ENCODE measurements around the gene ZNF688.
A peak's percentile ranks its signal among the peaks of the same experiment; 100 is the strongest.
"Not testable (repeated sequence)": the region's sequence is repeated elsewhere in the genome, so short reads cannot be mapped to it uniquely, and the experiment has no call there.

ZNF688 gene

GRCh38 chr16:30532285-30533145 is 39.0 kb downstream of the ZNF688 start:
- DNase-seq = no peak

DNA sequence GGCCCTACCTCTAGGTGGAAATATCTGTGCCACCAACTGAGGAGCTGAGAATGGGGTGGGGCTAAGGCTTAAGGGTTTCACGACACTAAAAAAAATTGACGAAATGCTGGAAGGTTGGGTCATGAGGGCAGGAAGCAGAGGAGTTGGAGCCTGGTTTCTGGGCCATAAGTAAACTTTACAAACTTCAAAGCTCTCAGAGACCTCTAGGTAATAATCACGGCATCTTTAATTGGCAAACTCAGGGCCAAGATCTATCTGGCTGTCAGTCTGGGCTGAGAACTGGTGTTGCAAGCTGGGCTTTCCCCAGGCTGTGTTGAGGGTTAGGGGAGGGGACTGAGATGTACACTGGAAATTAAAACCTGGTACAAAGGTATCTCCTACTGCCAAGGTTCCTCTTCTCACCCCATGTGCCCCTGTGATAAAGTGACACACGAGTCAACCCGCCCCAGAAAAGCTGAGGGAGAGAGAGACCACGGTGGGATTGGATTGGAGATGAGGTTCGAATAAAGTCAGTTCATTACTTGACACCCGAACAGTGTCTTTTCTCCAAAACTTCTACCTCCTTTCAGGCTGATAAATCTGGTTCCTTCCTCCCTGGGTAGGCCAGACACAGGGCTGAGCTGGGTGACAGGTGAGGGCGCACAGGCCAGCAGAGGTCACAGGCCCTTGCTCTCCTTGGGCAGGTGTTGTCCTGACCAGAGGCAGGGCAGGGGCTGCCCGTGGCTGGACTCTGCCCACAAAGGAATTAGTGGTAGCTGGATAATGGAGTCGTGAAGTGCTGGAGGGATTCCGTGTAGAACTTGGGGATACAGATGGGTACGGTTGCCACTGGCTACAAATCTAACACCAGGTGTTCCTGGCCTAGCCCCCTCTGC is 41.1 kb downstream of the ZNF688 start:
- DNase-seq = no peak

DNA sequence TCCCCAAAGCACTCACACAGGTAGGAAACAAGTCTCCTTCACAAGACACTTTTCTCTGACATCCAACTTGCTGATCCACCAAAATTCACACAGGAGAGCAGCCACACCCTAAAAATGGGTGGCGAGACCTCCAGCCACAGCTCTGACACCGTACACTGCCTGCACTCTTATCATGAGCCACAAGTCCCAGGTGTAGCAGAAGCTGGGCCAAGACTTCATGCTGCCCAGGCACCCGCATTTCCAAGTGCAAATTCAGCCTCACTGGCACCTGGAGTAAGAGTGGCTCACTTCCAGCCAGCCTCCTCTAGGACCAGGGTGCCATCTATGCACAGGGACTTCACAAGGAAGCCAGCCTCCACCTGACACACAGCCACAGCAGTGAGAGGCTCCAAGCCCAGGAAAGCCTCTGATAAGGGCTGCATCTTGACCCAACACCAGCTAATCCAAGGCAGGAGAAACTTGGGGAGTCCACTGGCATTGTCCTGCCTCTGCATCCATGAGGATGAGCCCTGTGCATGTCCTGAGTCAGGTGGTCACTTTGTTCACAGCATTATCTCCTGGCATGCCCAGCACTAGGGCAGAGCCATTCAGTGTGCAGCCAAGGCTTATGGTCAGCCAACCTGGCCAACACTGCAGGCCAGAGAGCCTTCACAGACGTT is 42.6 kb downstream of the ZNF688 start:
- DNase-seq = no peak

DNA sequence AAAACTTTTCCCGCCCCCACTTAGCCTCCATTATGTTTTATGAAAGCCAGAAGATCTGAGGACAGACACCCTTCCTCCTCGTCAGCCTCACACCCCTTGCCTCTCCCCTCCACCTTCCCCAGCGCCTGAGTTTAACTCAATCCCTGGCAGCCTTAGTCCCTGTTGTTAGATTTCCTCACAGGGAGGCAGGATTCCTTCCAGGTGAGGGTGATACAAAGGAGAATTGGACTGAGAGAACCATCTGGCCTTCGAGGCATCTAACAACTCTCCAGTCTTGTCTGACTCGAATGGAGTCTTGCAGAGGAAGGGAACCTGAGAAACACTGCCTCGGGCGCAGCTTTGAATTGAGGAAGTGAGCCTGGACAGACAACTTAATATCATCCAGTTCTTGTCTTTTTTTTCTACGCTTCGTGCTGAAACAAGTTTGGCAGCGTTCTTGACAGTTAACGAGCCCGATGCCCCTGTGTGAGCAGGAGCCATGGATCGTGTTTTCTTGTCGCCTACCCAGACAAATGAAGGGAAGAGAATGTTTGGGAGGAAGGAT is 43.8 kb downstream of the ZNF688 start:
- DNase-seq = no peak

- peak; percentile 64 for DNase-seq
Observed at GRCh38 chr16:30526823-30527634, 44.5 kb downstream of the ZNF688 start.

DNA sequence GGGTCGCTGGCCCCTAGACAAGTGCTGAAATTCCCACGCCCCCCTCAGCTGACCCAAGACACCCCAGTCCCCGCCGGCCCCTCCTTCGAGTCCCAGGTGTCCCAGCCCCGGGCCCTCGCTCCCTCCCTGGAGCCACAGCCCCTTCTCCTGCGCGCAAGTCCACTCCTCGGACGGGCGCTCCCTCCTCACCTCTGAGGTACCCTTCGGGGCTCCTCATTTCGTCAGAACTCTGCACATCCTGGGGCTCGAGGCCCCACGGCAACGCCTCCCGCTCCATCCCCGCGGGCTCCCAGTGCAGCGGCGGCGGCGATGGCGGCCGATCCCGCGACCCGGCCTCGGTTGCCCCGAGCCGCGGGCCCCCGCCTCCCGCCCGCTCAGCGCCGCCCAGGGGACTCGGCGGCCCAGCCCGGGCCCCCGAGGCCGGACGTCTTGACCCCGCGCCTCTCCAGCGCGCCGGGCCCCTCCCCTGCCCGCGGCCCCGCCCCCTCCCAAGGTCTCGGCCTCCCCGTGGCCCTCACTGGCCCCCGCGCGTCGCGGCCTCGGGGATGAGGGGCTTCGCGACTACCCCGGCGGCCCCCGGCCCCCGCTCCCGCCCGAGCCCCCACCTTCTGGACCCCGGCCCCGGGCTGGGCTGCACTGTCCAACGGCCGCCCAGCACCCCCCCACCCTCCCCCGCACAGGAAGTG is 45.2 kb downstream of the ZNF688 start, which contains the start of gene ZNF768:
TSS of gene ZNF768 (minus strand) at position 430 of the 686 bp plus-strand sequence. CDS start at position 277, 153 bp downstream.
- DNase-seq = no peak

GRCh38 chr16:30525844-30526136 is 45.7 kb downstream of the ZNF688 start:
- DNase-seq = no peak

GRCh38 chr16:30524575-30525568 is 46.6 kb downstream of the ZNF688 start:
- no peak for DNase-seq

- DNase-seq = no peak
Observed at GRCh38 chr16:30523768-30524574, 47.5 kb downstream of the ZNF688 start.

GRCh38 chr16:30522702-30523463 is 48.6 kb downstream of the ZNF688 start:
- not testable (repeated sequence) for DNase-seq

DNA sequence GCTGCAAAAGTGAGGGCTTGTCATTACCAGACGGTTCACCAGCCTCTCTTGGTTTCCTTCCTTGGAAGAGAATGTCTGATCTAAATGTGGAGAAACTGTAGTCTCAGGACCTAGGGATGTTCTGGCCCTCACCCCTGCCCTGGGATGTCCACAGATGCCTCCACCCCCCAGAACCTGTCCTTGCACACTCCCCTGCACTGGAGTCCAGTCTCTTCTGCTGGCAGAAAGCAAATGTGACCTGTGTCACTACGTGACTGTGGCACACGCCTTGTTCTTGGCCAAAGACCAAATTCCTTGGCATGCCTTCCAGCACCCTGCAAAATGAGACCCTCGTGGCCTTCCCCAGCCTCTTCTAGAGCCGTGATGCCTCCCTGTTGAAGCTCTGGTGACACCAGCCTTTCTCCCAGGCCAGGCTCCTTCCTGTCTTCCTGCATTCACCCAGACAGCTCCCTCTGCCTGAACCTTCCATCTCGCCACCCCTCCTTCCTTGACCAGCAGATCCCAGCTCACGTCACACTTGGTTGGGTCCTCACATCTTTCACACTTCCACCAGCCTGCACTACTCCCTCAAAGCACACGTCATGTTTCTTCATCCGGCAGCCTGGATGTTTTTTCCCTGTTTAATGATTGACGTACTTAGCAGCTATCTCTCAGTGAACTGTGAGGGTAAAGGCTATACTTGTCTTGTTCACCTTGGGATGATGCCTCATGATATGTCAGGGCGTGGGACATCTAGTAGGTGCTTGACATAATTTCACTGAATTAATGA is 49.5 kb downstream of the ZNF688 start:
- DNase-seq = no peak

GRCh38 chr16:30521476-30521872 is 50.0 kb downstream of the ZNF688 start:
- DNase-seq = no peak

All from NCI-H187 treated with DMSO at 0.1 percent for 48 hours (cell line).